Adrenal gland (tissue), 5 donors: ENCODE measurements around the gene CEP104.

ENCODE experiments used
- CTCF ChIP-seq, 6 experiments: fragments of 450-650 bp in 4 of 6; fragments of 200-600 bp in 2 of 6; sonication (generic) in 1 of 6; IDR thresholded peaks; 1 replicate in 5 of 6; 2 replicates in 1 of 6; pipeline versions ENCODE4 v1.5.1 to v1.8.0; 2016 to 2021; ENCODE audit warnings: antibody characterized with exemption in 6 of 6, mild to moderate bottlenecking in 2 of 6, moderate library complexity in 1 of 6
- POLR2A ChIP-seq, 2 donors: fragments of 450-650 bp; IDR thresholded peaks; one replicate each; pipeline ENCODE4 v1.6.1; 2017; ENCODE audit warnings: antibody characterized with exemption in 2 of 2, mild to moderate bottlenecking in 2 of 2, moderate library complexity in 1 of 2
- donor health status: DM: no; HTN: no; CAD: no.

GRCh38 chr1:3841491-3841890, 15.5 kb downstream of the CEP104 start:
- TF ChIP-seq CTCF (IDR thresholded peaks at IDR 0.05) (no peak), POLR2A (IDR thresholded peaks at IDR 0.05) (no peak)
